RWPE1 (cell line): Measurements from ENCODE around the gene PTX4.
"Not testable (repeated sequence)": the region's sequence is repeated elsewhere in the genome, so short reads cannot be mapped to it uniquely, and the experiment has no call there.

Source experiments
- CTCF ChIA-PET: fragments of 350-600 bp; sonication (Branson Sonifier 250); formaldehyde crosslinking; extraction: SDS; loops from one replicate; lab custom pipeline; 2021; lab: Yijun Ruan, JAX
- POLR2A ChIA-PET: fragments of 400-600 bp; formaldehyde crosslinking; extraction: SDS; loops from one replicate; lab custom pipeline; 2020; ENCODE audit warnings: antibody characterized with exemption; ENCODE audit not compliant: low non-redundant PET; lab: Yijun Ruan, JAX
- DNase-seq: peaks from one replicate; pipeline ENCODE4 v3.0.0; 2012; ENCODE audit warnings: low spot score
- H3K27ac ChIP-seq: fragments of 450-650 bp; 2 replicates; pipeline ENCODE4 v1.5.1; 2017
- TF ChIP-seq, protein P1 (sequence below): fragments of 450-650 bp; conservative IDR thresholded peaks from 2 replicates; pipeline ENCODE4 v1.5.1; 2017; ENCODE audit warnings: low read depth, mild to moderate bottlenecking

The PTX4 gene

DNA sequence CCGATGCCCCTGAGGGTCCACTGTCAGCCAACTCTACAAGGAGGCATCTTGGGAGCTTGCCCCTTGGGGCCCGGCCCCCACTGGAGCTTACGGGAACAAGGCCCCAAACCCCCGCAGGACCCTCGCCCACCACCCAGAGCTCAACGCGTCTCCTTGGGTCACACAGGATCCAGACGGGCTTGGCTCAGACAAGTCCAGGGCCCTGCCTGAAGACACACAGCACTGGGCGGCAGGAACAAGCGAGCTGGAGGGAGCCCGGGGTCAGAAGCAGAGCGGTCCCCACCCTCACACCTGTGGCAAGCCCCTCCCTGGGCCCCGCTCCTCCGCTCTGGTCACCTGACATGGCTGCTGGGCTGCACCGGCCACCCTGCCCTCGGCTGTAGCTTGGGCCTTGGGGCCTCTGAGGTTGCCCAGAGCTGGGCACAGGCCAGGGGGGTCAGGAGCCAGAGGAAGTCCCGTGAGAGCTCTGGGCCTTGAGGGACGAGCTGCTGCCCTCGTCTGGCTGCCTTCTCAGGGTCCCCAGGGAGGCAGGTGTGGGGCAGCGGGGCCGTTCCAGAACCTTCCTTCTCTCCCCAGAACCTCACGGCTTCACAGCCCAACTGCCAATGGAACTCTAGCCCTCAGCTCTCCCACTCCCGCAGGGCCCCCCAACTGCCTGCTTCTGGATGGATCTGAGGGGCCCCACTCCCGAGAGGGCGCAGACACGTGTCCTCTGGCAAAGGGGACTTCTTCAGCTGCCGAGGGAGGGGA lies 44.6 kb downstream of the PTX4 start, which contains the start of gene CCDC154:
TSS of gene CCDC154 (minus strand) at position 577 of the 750 bp plus-strand sequence. CDS start at position 343, 234 bp downstream.
- POLR2A ChIA-PET = no interaction called here
- no peak for DNase-seq
- H3K27ac ChIP-seq = no peak within 1 kb of the TSS
- TF ChIP-seq, protein P1, sequence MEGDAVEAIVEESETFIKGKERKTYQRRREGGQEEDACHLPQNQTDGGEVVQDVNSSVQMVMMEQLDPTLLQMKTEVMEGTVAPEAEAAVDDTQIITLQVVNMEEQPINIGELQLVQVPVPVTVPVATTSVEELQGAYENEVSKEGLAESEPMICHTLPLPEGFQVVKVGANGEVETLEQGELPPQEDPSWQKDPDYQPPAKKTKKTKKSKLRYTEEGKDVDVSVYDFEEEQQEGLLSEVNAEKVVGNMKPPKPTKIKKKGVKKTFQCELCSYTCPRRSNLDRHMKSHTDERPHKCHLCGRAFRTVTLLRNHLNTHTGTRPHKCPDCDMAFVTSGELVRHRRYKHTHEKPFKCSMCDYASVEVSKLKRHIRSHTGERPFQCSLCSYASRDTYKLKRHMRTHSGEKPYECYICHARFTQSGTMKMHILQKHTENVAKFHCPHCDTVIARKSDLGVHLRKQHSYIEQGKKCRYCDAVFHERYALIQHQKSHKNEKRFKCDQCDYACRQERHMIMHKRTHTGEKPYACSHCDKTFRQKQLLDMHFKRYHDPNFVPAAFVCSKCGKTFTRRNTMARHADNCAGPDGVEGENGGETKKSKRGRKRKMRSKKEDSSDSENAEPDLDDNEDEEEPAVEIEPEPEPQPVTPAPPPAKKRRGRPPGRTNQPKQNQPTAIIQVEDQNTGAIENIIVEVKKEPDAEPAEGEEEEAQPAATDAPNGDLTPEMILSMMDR = no peak
- CTCF ChIA-PET = interaction anchor here (0.5 kb wide), 1 partner anchor 186 kb away, joined by 3 read pairs; no protein-coding TSS in a partner anchor

DNA sequence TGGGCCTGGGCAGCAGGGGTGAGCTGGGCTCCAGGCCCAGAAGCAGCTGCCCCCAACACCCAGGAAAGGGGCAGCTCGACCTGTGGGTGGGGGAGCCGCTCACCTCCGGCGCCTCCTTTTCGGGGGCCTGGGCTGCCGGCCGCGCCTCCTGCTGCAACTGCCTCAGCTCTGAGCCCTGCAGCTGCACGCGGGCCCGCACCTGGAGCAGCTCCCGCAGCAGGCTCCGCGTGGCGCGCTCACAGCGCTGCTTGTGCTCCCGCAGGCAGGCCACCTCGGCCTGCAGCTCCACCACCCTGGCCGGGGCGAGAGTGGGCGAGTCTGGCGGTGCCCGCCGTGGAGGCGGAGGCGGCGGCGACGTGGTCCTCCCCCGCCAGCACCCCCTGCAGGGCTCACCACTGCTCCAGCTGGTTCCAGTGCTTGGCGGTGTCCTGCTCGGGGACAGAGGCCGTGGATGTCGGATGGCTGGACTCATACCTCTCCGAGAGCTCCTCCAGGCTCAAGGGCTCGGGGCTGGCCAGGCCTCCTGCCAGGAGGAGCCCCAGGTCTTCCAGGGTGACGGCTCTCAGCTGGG lies 45.3 kb downstream of the PTX4 start:
- ChIA-PET CTCF (interaction anchor here (0.5 to 0.6 kb wide), 3 partner anchors 76 to 399 kb away, joined by 3 to 8 read pairs (median 4); no protein-coding TSS in a partner anchor), POLR2A (no interaction called here)
- TF ChIP-seq, protein P1 = no peak
- DNase-seq = no peak
- no peak overlapping the region for H3K27ac ChIP-seq

DNA sequence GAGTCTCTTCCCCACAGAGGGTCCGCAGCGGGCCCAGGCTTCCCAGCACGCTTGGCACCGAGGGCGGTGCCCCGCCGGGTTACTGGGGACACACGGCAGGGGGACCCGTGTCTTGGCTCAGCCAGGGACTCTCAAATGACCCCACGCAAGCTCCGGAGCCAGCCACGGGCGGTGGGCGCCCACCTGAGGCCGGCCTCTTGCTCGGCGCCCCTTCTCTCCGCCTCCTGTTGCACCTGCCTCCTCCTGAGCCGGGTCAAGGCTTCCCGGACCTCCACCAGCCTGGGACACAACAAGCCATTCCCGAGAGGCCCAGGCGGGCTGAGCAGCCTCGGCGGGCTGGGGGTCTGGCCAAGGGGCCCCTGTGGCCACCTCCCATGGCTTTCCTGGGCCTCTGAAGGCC lies 46.0 kb downstream of the PTX4 start:
- no peak for DNase-seq
- ChIA-PET CTCF (interaction anchor here (0.6 kb wide), 1 partner anchor 75 kb away, joined by 8 read pairs; no protein-coding TSS in a partner anchor), POLR2A (no interaction called here)
- TF ChIP-seq, protein P1 = no peak
- no peak overlapping the region for H3K27ac ChIP-seq

DNA sequence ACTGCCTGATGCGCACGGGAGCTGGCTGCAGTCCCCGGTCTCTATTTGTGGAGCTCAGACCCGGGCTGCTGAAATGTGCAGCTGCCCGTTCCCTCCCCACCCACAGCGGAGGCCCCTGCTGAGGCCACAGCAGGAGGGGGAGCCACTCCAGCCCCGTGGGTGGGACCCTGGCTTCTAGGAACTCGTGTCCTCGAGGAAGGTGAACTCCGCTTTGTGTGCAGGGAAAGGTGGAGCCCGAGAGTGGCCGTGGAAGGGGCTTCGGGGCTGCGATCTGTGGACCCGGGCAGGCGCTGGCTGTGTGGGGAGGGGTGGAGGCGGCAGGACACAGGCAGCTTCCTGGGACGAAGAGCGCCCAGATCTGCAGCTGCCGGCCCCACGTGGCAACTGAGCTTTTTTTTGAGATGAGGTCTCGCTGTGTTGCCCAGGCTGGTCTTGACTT lies 47.3 kb downstream of the PTX4 start:
- POLR2A ChIA-PET = no interaction called here
- no peak for DNase-seq
- TF ChIP-seq, protein P1 = no peak
- CTCF ChIA-PET = no interaction called here
- H3K27ac ChIP-seq = no peak overlapping the region

DNA sequence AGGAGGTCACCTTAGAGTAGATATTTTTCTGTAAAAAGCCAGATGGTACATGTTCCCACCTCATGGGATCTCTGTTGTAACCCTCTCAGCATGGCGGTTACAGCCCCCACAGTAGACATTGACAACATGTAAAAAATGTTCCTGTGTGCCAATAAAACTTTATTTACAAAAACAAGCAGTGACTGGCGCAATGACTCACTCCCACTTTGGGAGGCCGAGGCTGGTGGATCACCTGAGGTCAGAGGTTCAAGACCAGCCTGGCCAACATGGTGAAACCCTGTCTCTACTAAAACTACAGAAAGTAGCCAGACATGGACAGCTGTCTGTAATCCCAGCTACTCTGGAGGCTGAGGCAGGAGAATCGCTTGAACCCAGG lies 49.1 kb downstream of the PTX4 start:
- POLR2A ChIA-PET, DNase-seq, H3K27ac ChIP-seq, CTCF ChIA-PET: not testable (repeated sequence)

DNA sequence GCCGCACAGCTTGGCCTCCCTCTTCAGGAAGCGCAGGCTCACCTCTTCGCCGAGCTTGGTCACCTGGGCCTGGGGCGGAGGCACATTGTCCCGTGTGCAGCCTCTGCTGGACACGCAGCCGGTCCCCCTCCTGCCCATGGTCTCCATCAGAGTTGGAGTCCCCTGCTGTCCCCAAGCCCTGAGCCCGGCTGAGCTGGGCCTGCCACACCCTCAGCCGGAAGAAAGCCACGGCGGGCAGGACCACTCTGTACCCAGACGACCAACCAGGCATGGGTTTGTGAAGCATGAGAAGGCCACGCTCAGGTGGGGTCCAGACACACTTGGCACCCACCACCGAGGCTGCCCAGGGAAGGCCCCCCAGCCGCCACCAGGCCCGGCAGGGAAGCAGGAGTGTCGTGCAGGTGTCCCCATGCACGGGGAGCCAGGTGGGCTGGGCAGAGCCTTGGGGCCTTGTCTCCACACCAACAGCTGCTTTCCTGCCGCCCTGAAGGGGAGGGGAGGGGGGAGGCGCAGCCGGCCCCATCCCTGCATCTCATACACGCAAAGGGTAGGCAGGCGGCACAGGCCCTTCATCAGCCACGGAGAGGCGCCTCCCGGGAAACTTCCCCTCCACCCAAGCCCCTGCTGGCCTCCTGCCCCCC lies 49.6 kb downstream of the PTX4 start:
- DNase-seq = no peak
- TF ChIP-seq, protein P1 = no peak
- H3K27ac ChIP-seq = no peak overlapping the region
- ChIA-PET POLR2A (no interaction called here), CTCF (interaction anchor here (0.5 kb wide), 1 partner anchor 103 kb away, joined by 3 read pairs; no protein-coding TSS in a partner anchor)
